Measurements from ENCODE around the gene CARMIL3.
A peak's percentile ranks its signal among the peaks of the same experiment; 100 is the strongest.
"Not testable (repeated sequence)": the region's sequence is repeated elsewhere in the genome, so short reads cannot be mapped to it uniquely, and the experiment has no call there.

The CARMIL3 gene

DNA sequence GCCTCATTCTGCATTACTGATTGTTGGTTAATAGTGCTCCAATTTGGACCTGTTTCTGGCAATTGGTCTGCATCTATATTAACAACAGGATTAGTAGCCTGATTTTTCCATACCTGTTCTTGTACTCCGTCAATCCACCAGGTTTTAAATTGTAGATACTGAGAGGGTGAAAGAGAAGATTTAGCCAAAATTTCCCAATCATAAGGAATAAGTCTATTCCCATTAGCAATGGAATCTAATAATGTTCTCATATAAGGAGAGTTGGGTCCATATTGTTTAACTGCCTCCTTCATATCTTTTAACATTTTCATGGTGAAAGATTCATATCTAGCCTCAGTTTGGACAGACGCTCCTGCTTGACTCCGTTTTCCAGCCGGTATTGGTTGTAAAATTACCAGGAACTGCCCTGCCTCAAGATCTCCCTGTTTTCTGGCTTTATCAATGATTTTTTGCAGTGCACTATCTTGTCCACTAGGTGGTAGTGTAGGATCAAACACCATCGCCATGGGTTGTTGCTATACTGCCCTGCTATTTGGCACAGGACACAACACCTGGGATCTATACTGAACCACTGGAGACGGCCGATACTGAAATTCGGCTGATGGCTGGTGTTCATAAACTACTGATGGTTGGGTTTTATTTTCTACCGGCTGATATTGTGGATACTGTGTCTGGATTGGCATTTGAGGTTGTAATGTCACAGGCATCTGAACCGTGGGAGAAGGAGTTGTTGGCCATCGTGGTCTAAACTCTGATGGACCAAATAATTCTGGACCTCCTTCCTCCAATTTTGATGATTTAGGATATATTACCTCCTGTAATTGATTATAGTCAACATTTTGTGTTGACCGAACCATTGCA, 37.9 kb upstream of the CARMIL3 start:
- ATAC-seq = peak; percentile 88
- TF ChIP-seq, protein P1, sequence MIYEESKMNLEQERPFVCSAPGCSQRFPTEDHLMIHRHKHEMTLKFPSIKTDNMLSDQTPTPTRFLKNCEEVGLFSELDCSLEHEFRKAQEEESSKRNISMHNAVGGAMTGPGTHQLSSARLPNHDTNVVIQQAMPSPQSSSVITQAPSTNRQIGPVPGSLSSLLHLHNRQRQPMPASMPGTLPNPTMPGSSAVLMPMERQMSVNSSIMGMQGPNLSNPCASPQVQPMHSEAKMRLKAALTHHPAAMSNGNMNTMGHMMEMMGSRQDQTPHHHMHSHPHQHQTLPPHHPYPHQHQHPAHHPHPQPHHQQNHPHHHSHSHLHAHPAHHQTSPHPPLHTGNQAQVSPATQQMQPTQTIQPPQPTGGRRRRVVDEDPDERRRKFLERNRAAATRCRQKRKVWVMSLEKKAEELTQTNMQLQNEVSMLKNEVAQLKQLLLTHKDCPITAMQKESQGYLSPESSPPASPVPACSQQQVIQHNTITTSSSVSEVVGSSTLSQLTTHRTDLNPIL (CRISPR knock-in tag; IDR thresholded peaks at IDR 0.05; ENCODE audit: low read depth) = no peak
- no peak for TF ChIP-seq ZFP30 (CRISPR knock-in tag; IDR thresholded peaks at IDR 0.05)

DNA sequence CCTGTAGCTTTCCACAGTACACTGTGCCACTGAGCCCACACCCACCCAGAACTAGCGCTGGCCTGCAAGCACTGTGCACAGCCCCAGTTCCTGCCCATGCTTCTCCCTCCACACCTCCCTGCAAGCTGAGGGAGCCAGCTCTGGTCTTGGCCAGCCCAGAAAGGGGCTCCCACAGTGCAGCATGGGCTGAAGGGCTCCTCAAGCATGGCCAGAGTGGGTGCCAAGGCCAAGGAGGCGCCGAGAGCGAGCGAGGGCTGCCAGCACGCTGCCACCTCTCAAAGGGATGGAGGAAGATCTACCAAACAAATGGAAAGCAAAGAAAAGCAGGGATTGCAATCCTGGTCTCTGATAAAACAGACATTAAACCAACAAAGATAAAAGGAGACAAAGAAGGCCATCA, 36.1 kb upstream of the CARMIL3 start:
- not testable (repeated sequence) for ATAC-seq

DNA sequence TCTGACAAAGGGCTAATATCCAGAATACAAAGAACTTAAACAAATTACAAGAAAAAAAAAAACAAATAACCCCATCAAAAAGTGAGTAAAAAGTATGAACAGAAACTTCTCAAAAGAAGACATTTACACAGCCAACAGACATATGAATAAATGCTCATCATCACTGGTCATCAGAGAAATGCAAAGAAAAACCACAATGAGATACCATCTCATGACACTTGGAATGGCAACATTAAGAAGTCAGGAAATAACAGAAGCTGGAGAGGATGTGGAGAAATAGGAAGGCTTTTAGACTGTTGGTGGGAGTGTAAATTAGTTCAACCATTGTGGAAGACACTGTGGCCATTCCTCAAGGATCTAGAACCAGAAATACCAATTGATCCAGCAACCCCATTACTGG, 32.8 kb upstream of the CARMIL3 start:
- not testable (repeated sequence) for ATAC-seq

DNA sequence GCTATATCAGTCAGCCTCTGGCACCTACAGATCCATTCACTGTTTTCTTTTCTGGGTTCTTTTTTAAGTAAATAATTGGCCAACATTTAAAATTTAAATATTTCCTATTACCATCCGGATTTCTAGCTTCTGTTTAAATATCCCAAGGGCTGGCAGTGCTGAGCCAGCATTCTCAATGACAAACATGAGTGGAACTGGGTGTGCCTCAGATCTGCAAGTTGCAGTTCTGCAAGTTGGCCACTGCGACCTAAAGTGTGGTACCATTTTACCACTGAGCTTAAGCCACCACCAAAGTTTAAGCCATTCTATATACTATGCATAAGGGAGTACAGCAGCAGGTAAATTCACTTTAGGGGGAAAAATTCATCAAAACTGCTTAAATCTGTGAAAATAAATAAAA, 31.9 kb upstream of the CARMIL3 start:
- ATAC-seq = peak; percentile 70; the same call in 2 of the 3 replicates

DNA sequence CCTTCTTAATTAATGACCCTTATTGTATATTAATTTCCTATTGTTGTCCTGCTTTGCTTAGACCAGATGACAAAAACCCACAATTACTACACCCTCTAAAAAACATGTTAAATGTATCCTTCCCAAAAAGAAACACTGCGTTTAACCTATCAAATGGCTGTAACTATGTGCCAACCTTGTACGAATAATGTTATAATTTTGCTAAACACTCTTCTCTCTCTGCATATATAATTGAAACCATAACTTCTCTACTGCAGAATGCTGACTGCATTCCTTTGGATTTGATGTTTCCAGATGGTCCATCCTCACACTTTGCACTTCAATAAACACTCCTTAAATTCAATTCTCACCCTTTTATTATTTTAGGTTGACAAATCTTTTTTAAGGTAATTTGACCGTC, 31.3 kb upstream of the CARMIL3 start:
- not testable (repeated sequence) for ATAC-seq

DNA sequence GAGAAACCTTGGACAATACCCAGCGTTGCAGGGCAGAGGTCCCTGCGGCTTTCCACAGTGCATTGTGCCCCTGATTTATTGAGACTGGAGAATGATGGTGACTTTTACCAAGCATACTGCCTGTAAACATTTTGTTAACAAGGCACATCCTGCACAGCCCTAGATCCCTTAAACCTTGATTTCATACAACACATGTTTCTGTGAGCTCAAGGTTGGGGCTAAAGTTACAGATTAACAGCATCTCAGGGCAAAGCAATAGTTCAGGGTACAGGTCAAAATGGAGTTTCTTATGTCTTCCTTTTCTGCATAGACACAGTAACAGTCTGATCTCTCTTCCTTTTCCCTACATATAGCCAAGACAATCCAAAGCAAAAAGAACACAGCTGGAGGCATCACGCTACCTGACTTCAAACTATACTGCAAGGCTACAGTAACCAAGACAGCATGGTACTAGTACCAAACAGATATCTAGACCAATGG, 26.8 kb upstream of the CARMIL3 start:
- not testable (repeated sequence) for ATAC-seq

DNA sequence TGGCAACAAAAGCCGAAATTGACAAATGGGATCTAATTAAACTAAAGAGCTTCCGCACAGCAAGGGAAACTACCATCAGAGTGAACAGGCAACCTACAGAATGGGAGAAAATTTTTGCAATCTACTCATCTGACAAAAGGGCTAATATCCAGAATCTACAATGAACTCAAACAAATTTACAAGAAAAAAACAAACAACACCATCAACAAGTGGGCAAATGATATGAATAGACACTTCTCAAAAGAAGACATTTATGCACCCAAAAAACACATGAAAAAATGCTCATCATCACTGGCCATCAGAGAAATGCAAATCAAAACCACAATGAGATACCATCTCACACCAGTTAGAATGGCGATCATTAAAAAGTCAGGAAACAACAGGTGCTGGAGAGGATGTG, 22.1 kb upstream of the CARMIL3 start:
- not testable (repeated sequence) for ATAC-seq

DNA sequence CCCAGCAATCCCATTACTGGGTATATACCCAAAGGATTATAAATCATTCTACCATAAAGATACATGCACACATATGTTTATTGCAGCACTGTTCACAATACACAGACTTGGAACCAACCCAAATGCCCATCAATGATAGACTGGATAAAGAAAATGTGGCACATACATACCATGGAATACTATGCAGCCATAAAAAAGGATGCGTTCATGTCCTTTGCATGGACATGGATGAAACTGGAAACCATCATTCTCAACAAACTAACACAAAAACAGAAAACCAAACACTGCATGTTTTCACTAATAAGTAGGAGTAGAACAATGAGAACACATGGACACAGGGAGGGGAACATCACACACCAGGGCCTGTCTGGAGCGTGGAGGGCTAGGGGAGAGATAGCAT, 20.5 kb upstream of the CARMIL3 start:
- not testable (repeated sequence) for ATAC-seq

DNA sequence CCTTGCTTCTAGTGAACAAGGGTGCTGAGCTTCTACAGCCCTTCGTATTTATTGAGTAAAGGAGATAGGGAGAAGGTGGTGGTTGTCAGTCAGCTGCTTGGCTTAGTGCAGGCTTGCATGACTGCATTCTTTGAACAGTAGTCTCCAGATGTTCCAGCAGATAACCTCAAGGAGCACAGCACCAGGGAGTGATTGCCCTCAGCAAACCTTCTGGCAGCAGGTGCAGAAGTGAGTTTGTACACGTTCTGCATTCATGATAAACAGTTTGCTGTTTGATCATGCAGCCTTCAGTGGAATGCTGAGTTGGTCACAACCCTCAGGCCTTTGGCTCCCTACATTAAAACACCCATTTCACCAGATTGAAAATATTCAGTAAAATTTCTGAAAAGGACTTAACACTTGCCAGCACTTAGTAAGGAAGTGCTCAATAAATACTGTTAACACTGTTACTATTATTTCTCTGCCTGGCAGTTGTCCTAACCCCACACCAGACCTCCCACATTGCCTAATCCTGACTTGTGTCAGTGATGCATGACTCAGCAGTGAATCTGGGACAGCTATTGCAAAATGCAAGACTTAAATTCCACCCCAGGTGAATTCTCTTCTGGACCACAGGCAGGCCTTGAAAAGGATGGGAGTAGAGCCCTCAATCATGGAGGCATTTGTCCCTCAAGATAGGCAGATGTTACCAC, 18.9 kb upstream of the CARMIL3 start:
- TF ChIP-seq ZC3H10 (CRISPR knock-in tag; IDR thresholded peaks at IDR 0.05) (no peak), RARB (CRISPR knock-in tag; IDR thresholded peaks at IDR 0.05) (no peak), ARNTL (CRISPR knock-in tag; IDR thresholded peaks at IDR 0.05; ENCODE audit: borderline replicate concordance, low read depth) (no peak), BACH2 (CRISPR knock-in tag; IDR thresholded peaks at IDR 0.05; ENCODE audit: borderline replicate concordance) (no peak), ZNF70 (CRISPR knock-in tag; IDR thresholded peaks at IDR 0.05) (no peak), OSR1 (CRISPR knock-in tag; IDR thresholded peaks at IDR 0.05) (no peak), ZFP30 (CRISPR knock-in tag; IDR thresholded peaks at IDR 0.05) (no peak), SNAI2 (CRISPR knock-in tag; IDR thresholded peaks at IDR 0.05) (no peak), ZNF565 (CRISPR knock-in tag; conservative IDR thresholded peaks at IDR 0.05; ENCODE audit: low read depth) (no peak), ZNF8 (CRISPR knock-in tag; IDR thresholded peaks at IDR 0.05) (no peak), ISL1 (CRISPR knock-in tag; IDR thresholded peaks at IDR 0.05) (no peak), CSDC2 (CRISPR knock-in tag; IDR thresholded peaks at IDR 0.05) (no peak)
- TF ChIP-seq, protein P2, sequence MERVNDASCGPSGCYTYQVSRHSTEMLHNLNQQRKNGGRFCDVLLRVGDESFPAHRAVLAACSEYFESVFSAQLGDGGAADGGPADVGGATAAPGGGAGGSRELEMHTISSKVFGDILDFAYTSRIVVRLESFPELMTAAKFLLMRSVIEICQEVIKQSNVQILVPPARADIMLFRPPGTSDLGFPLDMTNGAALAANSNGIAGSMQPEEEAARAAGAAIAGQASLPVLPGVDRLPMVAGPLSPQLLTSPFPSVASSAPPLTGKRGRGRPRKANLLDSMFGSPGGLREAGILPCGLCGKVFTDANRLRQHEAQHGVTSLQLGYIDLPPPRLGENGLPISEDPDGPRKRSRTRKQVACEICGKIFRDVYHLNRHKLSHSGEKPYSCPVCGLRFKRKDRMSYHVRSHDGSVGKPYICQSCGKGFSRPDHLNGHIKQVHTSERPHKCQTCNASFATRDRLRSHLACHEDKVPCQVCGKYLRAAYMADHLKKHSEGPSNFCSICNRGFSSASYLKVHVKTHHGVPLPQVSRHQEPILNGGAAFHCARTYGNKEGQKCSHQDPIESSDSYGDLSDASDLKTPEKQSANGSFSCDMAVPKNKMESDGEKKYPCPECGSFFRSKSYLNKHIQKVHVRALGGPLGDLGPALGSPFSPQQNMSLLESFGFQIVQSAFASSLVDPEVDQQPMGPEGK (CRISPR knock-in tag; IDR thresholded peaks at IDR 0.05; ENCODE audit: borderline replicate concordance) = no peak
- ATAC-seq = no peak

DNA sequence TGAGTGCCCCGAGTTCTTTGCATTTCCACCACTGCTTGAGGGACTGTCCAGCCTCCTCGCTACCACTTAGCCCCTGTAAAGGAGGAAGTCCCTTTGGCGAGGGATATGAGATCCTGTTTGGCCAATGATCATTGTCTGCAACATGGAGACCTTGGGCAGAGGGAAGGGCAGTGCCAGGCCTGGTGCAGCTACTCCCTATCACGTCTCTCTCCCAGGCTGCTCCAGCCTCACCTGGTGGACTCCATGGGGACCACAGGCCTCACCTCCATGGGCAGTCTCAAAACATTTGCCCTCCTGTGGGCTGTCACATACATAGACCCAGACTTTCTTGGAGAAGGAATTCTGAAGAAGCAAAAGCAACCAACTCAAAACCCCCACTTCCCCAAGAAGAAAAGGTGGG, 16.0 kb upstream of the CARMIL3 start:
- peak; percentile 41 for ATAC-seq

Measured in SK-N-SH treated with all-trans-retinoic acid at 6 μM for 48 hours (cell line).